NCI-H146 treated with DMSO at 0.1 percent for 48 hours (cell line): ENCODE results near the gene PCDHB5.
"Not testable (repeated sequence)": the region's sequence is repeated elsewhere in the genome, so short reads cannot be mapped to it uniquely, and the experiment has no call there.

ENCODE experiments used
- DNase-seq: peaks from one replicate; lab custom pipeline; 2025; ENCODE audit not compliant: unreplicated experiment; lab: John Stamatoyannopoulos, UW

The PCDHB5 gene

GRCh38 chr5:141151632-141152031 lies 16.6 kb downstream of the PCDHB5 start:
- not testable (repeated sequence) for DNase-seq

- DNase-seq: not testable (repeated sequence)
Observed at GRCh38 chr5:141152096-141152495, 17.1 kb downstream of the PCDHB5 start.

- DNase-seq: no peak
Observed at GRCh38 chr5:141155540-141156374, 20.8 kb downstream of the PCDHB5 start.

GRCh38 chr5:141157356-141157755 lies 22.4 kb downstream of the PCDHB5 start:
- not testable (repeated sequence) for DNase-seq

GRCh38 chr5:141157901-141158300 lies 22.9 kb downstream of the PCDHB5 start:
- DNase-seq: not testable (repeated sequence)

- DNase-seq: no peak
Observed at GRCh38 chr5:141172381-141173204, 37.6 kb downstream of the PCDHB5 start, which contains the start of gene PCDHB7. Gene PCDHB7 (plus strand): TSS chr5:141172644. CDS start chr5:141172836, 192 bp downstream.

GRCh38 chr5:141174291-141175104 lies 39.5 kb downstream of the PCDHB5 start:
- DNase-seq: not testable (repeated sequence)

GRCh38 chr5:141175933-141176332 lies 40.9 kb downstream of the PCDHB5 start:
- DNase-seq: no peak

- peak; percentile 38 for DNase-seq
Observed at GRCh38 chr5:141177577-141178191, 42.7 kb downstream of the PCDHB5 start, which contains the start of gene PCDHB8. Gene PCDHB8 (plus strand): TSS chr5:141177790. CDS start chr5:141178035, 245 bp downstream.

- DNase-seq: not testable (repeated sequence)
Observed at GRCh38 chr5:141179371-141179770, 44.4 kb downstream of the PCDHB5 start.

GRCh38 chr5:141179876-141180275 lies 44.9 kb downstream of the PCDHB5 start:
- DNase-seq: not testable (repeated sequence)

GRCh38 chr5:141180313-141180712 lies 45.3 kb downstream of the PCDHB5 start:
- DNase-seq: no peak

GRCh38 chr5:141182248-141182647 lies 47.2 kb downstream of the PCDHB5 start, which contains the start of gene PCDHB16:
Gene PCDHB16 (plus strand): TSS chr5:141182387. CDS start chr5:141182560, 173 bp downstream.
- no peak for DNase-seq

GRCh38 chr5:141184117-141184855 lies 49.3 kb downstream of the PCDHB5 start:
- DNase-seq: not testable (repeated sequence)

- peak; percentile 45 for DNase-seq
Observed at GRCh38 chr5:141186897-141187512, 52.0 kb downstream of the PCDHB5 start, which contains the start of gene PCDHB9. Gene PCDHB9 (plus strand): TSS chr5:141187161. CDS start chr5:141187319, 158 bp downstream.
